Activated CD8-positive, alpha-beta memory T cell treated with anti-CD3 and anti-CD28 coated beads, Interleukin-2, amount 10 ng/mL, durations not matched to agents 7 days and 5 days (primary cell): ENCODE results near the gene LRRC56. TPM values are rescaled to one million over a fixed set of nuclear protein-coding genes. Genes with fewer than 3 reads are reported as not detected.

Experiments
- ATAC-seq: fragments of 150-1000 bp; cut with Tn5 transposase; one replicate; pipeline ENCODE4 v1.10.0; 2021; ENCODE audit warnings: moderate library complexity
- CTCF ChIA-PET: fragments of 350-600 bp; sonication (Branson Sonifier 250); formaldehyde crosslinking; loops from one replicate; lab custom pipeline; 2021; ENCODE audit warnings: antibody characterized with exemption; lab: Charles Lee
- DNase-seq: peaks from one replicate; pipeline ENCODE4 v3.0.0-alpha.2; 2020
- H3K27ac Mint-ChIP-seq: one replicate; pipeline ENCODE4 v1.8.0; 2021; ENCODE audit warnings: mild to moderate bottlenecking, mixed read lengths
- H3K27me3 Mint-ChIP-seq: one replicate; pipeline ENCODE4 v1.8.0; 2021; ENCODE audit warnings: mixed read lengths
- H3K36me3 Mint-ChIP-seq: one replicate; pipeline ENCODE4 v1.8.0; 2021; ENCODE audit warnings: mild to moderate bottlenecking, mixed read lengths
- H3K4me1 Mint-ChIP-seq: one replicate; pipeline ENCODE4 v1.8.0; 2021; ENCODE audit warnings: mixed read lengths
- H3K4me3 Mint-ChIP-seq: one replicate; pipeline ENCODE4 v1.8.0; 2021; ENCODE audit warnings: mild to moderate bottlenecking, moderate library complexity, mixed read lengths
- H3K9me3 Mint-ChIP-seq: one replicate; pipeline ENCODE4 v1.8.0; 2022; ENCODE audit warnings: low read depth, mixed read lengths
- total RNA-seq, 2 experiments: library from RNA; stranded (reverse); gene quantifications; one replicate each; pipeline ENCODE4 v1.2.3, GENCODE V29; 2021

LRRC56 gene, protein sequence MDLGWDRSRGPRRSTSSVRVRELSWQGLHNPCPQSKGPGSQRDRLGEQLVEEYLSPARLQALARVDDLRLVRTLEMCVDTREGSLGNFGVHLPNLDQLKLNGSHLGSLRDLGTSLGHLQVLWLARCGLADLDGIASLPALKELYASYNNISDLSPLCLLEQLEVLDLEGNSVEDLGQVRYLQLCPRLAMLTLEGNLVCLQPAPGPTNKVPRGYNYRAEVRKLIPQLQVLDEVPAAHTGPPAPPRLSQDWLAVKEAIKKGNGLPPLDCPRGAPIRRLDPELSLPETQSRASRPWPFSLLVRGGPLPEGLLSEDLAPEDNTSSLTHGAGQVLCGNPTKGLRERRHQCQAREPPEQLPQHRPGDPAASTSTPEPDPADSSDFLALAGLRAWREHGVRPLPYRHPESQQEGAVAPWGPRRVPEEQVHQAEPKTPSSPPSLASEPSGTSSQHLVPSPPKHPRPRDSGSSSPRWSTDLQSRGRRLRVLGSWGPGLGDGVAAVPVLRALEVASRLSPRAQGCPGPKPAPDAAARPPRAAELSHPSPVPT
- 1 to 10 TPM; 1.7 to 2.1 TPM for total RNA-seq

DNA sequence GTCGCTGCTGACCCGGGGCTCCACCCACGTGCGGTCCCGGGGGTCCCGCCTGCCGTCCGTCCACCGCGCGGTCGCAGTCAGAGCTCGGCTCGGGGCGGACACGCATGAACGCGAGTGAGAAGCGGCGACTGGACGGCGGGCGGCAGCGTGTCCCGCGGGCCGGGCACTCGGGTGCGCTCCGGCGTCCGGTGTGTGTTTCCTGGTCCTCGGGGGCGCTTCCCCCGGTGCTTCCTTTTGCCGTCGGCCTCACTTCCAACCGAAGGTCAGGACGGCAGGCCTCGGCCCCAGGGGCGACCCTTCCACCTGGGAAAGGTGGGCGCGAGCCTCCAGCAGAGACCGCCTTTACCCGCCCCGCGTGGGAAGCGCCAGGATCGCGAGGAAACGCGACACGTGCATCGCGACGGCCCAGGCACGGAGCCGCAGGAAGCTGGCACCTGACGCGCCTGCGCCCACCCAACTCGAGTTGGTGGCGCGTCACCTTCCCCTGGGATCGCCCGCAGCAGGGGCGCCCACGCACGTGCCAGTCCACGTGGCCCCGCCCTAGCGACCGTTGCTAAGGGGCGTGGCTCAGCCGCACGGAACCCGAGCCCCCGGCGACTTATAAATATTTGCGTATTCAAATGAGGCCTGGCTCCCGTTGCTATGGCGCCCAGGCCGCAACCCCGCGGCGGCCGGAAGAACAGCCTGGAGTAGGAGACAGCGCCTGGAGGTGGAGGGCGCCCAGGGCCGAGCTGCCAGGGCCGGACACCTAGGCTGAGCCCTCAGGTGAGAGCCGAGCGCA is at the start of gene LRRC56:
Gene LRRC56 (plus strand): TSS at position 687 of the 781 bp plus-strand sequence. CDS start 3,158 bp downstream, outside the sequence.
- peaks cover 22% of the 10 kb centered on the region for H3K4me1 Mint-ChIP-seq
- H3K27ac Mint-ChIP-seq: peak within 1 kb of the TSS; percentile 85
- no peaks in the 10 kb centered on the region for H3K9me3 Mint-ChIP-seq
- peaks cover 2% of the 10 kb centered on the region for H3K36me3 Mint-ChIP-seq
- H3K27me3 Mint-ChIP-seq: no peaks in the 10 kb centered on the region
- H3K4me3 Mint-ChIP-seq: peak within 1 kb of the TSS; percentile 81
- CTCF ChIA-PET: interaction anchor here (1.3 to 2.1 kb wide), 7 partner anchors 11 to 89 kb away, joined by 3 to 27 read pairs (median 6); partner anchors contain the start of gene RNH1
- peak; percentile 92 for DNase-seq
- peak; percentile 40 for ATAC-seq

DNA sequence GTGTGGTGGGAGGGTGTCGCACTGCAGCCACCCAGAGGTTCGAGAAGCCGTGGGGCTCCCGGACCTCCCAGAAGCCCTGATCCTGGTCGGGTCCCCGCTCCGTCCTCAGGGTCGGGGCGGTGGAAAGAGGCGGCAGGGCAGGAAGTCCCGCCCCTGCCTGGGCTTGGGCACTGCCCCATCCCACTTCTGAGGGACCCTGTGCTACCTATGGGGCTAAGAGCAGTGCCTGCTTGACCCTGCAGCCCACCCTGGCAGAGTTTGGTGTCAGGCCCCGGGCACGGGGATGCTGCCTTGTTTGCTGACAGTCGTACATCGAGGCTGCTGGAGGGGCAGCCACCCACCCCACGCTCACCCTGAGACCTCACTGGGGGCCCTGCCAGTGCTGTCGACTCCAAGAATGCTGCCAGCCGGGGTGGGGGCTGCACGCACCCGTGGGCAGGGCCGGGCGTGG is 49.7 kb upstream of the LRRC56 start:
- Mint-ChIP-seq H3K27ac (no peak overlapping the region), H3K27me3 (no peaks in the 10 kb centered on the region), H3K4me1 (no peaks in the 10 kb centered on the region), H3K4me3 (no peak overlapping the region), H3K36me3 (no peaks in the 10 kb centered on the region), H3K9me3 (no peaks in the 10 kb centered on the region)
- no peak for DNase-seq
- no peak for ATAC-seq
- CTCF ChIA-PET: no interaction called here

DNA sequence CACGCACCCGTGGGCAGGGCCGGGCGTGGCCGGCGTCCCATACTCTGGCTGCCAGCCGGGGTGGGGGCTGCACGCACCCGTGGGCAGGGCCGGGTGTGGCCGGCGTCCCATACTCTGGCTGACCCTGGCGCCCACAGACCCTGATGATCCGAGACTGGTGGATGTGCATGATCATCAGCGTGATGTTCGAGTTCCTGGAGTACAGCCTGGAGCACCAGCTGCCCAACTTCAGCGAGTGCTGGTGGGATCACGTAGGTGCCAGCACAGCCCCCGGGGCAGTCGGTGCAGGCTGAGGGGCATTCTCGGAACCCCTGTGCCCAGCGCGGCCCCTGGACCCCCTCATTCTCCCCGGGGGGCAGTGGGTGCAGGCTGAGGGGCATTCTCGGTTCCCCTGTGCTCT is 49.3 kb upstream of the LRRC56 start:
- no peaks in the 10 kb centered on the region for H3K27me3 Mint-ChIP-seq
- no peaks in the 10 kb centered on the region for H3K36me3 Mint-ChIP-seq
- CTCF ChIA-PET: no interaction called here
- H3K4me3 Mint-ChIP-seq: no peak overlapping the region
- H3K9me3 Mint-ChIP-seq: no peaks in the 10 kb centered on the region
- DNase-seq: no peak
- ATAC-seq: no peak
- no peaks in the 10 kb centered on the region for H3K4me1 Mint-ChIP-seq
- no peak overlapping the region for H3K27ac Mint-ChIP-seq

DNA sequence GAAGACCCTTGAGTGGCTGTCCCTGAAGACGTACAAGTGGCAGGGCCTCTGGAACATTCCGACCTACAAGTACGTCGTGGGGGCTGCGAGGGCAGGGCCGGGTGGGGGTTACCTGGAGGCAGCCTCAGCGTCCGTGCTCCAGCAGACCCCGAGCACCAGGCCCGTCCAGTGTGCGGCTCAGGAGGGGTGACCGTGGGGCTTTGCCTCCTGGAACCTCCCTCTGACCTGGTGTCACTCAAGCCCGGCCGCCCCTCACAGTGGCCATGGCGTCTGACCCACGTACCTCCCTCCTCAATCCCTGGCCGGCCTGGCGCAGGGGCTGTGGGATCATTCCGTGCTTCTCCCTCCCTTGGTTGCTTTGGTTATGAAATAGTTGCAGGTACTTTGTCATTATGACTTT is 48.7 kb upstream of the LRRC56 start:
- H3K27ac Mint-ChIP-seq: no peak overlapping the region
- H3K9me3 Mint-ChIP-seq: no peaks in the 10 kb centered on the region
- ATAC-seq (no peak), DNase-seq (no peak)
- no peak overlapping the region for H3K4me3 Mint-ChIP-seq
- CTCF ChIA-PET: no interaction called here
- H3K36me3 Mint-ChIP-seq: no peaks in the 10 kb centered on the region
- H3K27me3 Mint-ChIP-seq: no peaks in the 10 kb centered on the region
- no peaks in the 10 kb centered on the region for H3K4me1 Mint-ChIP-seq

DNA sequence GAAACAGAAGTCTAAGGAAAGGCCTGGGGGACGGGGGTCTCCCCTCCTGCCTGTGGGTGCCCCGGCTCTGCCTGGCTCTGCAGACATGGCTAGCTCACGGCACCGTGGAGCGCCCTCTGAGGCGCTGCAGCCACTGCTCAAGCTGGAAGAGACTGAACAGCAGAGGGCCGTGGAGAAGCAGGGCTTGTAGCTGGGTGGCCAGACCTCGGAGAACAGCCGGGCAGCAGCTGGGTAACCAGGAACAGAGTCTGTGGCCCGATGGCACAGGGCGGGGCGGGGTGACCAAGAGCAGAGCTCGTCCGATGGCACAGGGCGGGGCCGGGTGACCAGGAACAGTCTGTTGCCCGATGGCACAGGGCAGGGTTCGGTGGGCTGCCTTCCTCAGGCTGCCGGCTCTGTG is 48.3 kb upstream of the LRRC56 start:
- Mint-ChIP-seq H3K36me3 (no peaks in the 10 kb centered on the region), H3K27ac (no peak overlapping the region), H3K27me3 (no peaks in the 10 kb centered on the region), H3K4me1 (no peaks in the 10 kb centered on the region), H3K9me3 (no peaks in the 10 kb centered on the region), H3K4me3 (no peak overlapping the region)
- ATAC-seq: no peak
- no peak for DNase-seq
- CTCF ChIA-PET: no interaction called here

DNA sequence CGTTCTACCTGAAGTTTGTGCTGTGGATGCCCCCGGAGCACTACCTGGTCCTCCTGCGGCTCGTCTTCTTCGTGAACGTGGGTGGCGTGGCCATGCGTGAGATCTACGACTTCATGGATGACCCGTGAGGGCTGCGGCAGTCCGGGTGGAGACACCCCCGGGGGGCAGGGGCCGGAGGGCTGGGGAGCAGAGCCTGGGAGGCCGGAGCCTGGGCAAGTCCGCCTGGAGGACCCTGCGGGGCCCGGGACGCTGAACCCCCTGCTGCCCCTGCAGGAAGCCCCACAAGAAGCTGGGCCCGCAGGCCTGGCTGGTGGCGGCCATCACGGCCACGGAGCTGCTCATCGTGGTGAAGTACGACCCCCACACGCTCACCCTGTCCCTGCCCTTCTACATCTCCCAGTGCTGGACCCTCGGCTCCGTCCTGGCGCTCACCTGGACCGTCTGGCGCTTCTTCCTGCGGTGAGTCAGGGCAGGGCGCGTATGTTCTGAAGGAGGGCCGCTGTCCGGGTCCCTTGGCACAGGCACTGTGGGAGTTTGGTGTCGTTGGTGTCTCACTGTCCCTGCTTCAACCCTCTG is 47.6 kb upstream of the LRRC56 start:
- no peak overlapping the region for H3K27ac Mint-ChIP-seq
- no peak for ATAC-seq
- no peaks in the 10 kb centered on the region for H3K27me3 Mint-ChIP-seq
- H3K36me3 Mint-ChIP-seq: no peaks in the 10 kb centered on the region
- H3K4me3 Mint-ChIP-seq: no peak overlapping the region
- H3K4me1 Mint-ChIP-seq: no peaks in the 10 kb centered on the region
- DNase-seq: no peak
- CTCF ChIA-PET: no interaction called here
- no peaks in the 10 kb centered on the region for H3K9me3 Mint-ChIP-seq

DNA sequence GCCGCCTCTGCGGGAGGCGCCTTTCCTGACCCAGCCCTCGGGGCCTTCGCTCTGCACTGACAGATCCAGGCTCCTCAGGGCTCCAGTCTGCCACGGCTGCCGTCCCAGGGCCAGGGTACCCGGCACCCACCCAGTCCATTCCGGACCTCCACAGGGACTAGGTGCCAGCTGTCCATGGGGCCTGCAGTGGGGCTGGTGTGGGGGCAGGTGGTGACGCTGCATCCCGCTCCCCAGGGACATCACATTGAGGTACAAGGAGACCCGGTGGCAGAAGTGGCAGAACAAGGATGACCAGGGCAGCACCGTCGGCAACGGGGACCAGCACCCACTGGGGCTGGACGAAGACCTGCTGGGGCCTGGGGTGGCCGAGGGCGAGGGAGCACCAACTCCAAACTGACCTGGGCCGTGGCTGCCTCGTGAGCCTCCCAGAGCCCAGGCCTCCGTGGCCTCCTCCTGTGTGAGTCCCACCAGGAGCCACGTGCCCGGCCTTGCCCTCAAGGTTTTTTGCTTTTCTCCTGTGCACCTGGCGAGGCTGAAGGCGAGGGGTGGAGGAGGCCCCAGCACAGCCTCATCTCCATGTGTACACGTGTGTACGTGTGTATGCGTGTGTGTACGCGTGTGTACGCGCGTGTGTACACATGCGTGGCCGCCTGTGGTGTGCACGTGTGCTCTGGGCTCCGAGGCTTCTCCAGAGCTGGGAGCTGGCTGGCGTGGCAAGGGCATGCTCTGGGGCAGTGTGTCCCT is 47.0 kb upstream of the LRRC56 start:
- Mint-ChIP-seq H3K27me3 (no peaks in the 10 kb centered on the region), H3K9me3 (no peaks in the 10 kb centered on the region), H3K36me3 (peaks cover 3% of the 10 kb centered on the region), H3K4me3 (no peak overlapping the region), H3K27ac (no peak overlapping the region), H3K4me1 (no peaks in the 10 kb centered on the region)
- ATAC-seq (no peak), DNase-seq (no peak)
- CTCF ChIA-PET: no interaction called here

DNA sequence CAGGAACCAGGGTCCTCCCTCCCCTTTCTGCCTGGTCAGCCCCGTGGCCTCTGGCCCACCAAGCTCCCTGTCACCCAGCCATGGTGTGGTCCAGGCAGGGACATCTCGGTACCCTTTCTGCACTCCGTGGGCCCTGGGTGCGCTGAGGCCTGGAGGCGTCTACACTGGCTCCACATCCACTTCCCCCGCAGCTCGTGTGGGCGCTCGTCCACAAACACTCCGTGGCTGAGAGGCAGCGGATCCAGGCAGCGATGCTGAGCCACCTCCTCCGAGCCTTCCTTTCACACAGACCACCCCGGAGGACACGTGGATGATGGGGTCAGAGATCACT is 46.4 kb upstream of the LRRC56 start:
- Mint-ChIP-seq H3K9me3 (no peaks in the 10 kb centered on the region), H3K4me1 (no peaks in the 10 kb centered on the region), H3K27me3 (no peaks in the 10 kb centered on the region), H3K4me3 (no peak overlapping the region), H3K36me3 (peaks cover 5% of the 10 kb centered on the region), H3K27ac (no peak overlapping the region)
- CTCF ChIA-PET: no interaction called here
- ATAC-seq: no peak
- DNase-seq: no peak

DNA sequence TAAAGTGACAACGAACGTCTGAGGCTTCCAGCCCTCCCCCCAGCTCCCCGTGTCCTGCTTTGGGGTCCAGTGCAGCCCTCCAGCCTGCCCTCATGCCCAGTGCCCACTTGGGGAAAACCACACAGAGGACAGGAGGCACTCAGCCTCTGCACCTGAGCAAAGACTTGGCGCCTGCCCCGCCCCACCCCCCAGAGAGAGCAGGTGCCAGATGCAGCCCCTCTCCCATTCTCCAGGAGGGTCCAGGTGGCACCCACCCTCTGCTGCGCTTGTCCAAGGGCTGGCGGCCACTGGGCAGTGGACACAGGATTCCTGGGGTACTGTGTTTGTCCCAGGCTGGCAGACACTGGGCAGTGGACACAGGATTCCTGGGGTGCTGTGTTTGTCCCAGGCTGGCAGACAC is 46.0 kb upstream of the LRRC56 start:
- Mint-ChIP-seq H3K4me1 (no peaks in the 10 kb centered on the region), H3K27ac (no peak overlapping the region), H3K9me3 (no peaks in the 10 kb centered on the region), H3K4me3 (no peak overlapping the region), H3K36me3 (peaks cover 6% of the 10 kb centered on the region), H3K27me3 (no peaks in the 10 kb centered on the region)
- CTCF ChIA-PET: no interaction called here
- ATAC-seq (no peak), DNase-seq (no peak)

DNA sequence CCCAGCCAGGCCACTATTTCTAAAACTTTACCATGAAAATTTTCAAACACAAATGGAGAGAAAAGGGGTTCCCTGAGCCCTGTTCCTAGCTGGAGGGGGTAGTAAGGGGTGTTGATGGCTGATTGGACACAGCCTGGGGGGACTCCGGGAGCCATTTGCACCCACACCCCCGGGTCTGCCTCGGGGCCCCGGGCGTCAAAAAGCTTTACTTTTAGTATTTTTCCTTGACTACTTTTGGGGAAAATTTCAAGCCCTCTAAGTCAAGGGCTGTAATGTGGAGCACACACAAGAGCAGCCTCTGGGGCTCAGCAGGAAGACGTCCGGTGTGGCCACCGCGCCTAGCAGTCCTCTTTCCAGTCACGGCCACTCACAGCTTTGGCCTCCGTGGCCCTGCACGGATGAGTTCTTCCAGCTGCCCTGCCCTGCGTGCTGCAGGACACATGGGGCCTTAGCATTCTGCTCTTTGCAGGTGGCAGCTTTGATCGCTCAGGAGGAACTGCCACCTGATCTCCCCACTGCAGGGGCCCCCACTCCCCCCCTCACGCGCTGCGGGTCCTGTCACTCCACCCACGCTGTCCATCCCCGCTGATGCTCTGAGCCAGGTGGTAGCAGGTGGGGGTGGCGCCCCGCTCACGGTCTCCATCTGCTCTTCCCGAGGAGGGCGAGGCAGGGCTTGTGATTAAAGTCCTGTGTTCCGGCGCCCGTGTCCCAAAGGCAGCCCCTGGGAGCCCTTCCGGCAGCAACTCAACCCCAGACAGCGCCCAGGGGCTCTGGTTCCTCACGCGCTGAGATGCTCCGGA is 44.7 kb upstream of the LRRC56 start:
- ATAC-seq (no peak), DNase-seq (no peak)
- Mint-ChIP-seq H3K27ac (no peak overlapping the region), H3K9me3 (no peaks in the 10 kb centered on the region), H3K4me1 (peaks cover 8% of the 10 kb centered on the region), H3K36me3 (peaks cover 16% of the 10 kb centered on the region), H3K27me3 (no peaks in the 10 kb centered on the region), H3K4me3 (no peak overlapping the region)
- CTCF ChIA-PET: interaction anchor here (0.9 kb wide), 1 partner anchor 9 kb away, joined by 3 read pairs; no protein-coding TSS in a partner anchor

DNA sequence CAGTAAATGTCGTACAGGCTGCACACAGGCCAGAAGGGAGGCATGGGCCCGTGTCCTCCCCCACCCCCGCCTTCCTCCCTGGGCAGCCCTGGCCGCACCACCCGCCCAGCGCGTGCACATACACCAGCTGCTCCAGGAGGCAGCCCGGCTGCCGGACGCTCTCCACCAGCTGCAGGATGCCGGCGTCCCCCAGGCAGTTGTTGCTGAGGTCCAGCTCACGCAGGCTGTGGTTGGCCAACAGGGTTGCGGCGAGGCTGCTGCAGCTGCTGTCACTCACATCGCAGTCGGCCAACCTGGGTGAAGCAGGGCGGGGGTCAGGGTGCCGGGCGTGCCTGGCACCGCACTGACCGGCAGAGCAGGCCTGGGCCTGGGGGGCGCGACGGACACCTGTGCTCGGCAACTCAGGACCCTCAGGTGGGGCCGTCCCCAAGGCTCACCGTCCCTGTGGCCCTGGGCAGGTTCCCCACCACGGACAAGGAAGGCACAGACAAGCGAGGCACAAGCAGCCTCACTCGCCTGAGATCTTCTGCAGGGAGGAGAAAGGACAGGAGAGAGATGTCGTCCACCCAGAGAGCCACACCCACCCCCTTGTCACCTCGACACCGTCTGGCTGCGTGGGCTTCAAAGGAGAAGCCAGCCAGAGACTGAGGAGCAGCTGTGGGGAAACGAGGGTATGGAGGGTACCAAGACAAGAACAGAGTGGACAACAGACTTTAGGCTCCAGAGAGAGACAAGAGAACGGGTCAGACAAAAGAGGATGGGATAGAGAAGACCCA is 42.4 kb upstream of the LRRC56 start:
- DNase-seq: no peak
- ATAC-seq: no peak
- Mint-ChIP-seq H3K4me1 (peaks cover 12% of the 10 kb centered on the region), H3K4me3 (no peak overlapping the region), H3K9me3 (no peaks in the 10 kb centered on the region), H3K27me3 (no peaks in the 10 kb centered on the region), H3K27ac (no peak overlapping the region), H3K36me3 (peaks cover 26% of the 10 kb centered on the region)
- CTCF ChIA-PET: no interaction called here

DNA sequence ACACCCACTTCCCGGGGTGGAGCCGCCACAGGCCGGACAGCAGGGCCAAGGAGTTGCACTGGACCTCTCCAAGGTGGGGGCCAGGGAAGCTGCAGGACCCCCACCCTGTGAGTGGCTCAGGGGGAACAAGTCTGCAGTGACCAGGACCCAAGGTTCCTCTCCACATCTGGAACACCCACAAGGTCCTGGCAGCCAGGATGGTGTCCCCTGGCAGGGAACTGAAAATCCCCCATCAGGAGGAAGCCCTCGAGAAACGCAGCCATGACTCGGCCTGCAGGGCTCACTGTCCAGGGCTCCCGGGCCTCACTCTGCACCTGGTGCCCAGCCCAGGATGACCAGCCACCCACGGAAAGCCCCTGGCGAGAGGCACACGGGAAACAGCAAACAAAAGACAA is 41.8 kb upstream of the LRRC56 start:
- CTCF ChIA-PET: interaction anchor here (0.6 kb wide), 1 partner anchor 23 kb away, joined by 3 read pairs; no protein-coding TSS in a partner anchor
- peaks cover 26% of the 10 kb centered on the region for H3K36me3 Mint-ChIP-seq
- ATAC-seq: no peak
- H3K9me3 Mint-ChIP-seq: no peaks in the 10 kb centered on the region
- peaks cover 12% of the 10 kb centered on the region for H3K4me1 Mint-ChIP-seq
- no peak overlapping the region for H3K4me3 Mint-ChIP-seq
- no peak for DNase-seq
- H3K27me3 Mint-ChIP-seq: no peaks in the 10 kb centered on the region
- H3K27ac Mint-ChIP-seq: peak overlapping the region; percentile 22
